22Rv1 (cell line): ENCODE measurements around the gene EHBP1.

ENCODE experiments used
- CTCF ChIP-seq: fragments of 450-650 bp; IDR thresholded peaks from 2 replicates; pipeline ENCODE4 v1.5.1; 2017; ENCODE audit warnings: mild to moderate bottlenecking
- ZFX ChIP-seq: fragments of 450-650 bp; IDR thresholded peaks from 2 replicates; pipeline ENCODE4 v1.6.1; 2017; ENCODE audit warnings: antibody characterized with exemption, borderline replicate concordance

- TF ChIP-seq CTCF = no peak
- no peak for TF ChIP-seq ZFX
These were observed 100.7 kb downstream of the EHBP1 start for GRCh38 chr2:62806231-62806630.
